Measurements from ENCODE around the gene DNASE2.

Gene DNASE2

DNA sequence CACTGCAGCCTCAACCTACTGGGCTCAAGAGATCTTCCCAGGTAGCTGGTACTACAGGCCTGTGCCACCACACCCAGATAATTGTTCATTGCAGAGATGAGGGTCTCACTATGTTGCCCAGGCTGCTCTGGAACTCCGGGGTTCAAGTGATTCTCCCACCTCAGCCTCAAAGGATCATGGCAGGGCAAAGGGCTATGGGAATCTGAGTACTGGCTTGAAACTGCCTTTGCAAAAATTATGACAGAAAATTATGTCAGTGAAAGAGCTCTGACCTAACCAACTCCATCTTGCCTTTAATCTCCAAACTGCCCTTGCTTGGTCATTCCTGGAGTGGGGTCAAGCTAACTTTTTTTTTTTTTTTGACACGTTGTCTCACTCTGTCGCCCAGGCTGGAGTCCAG is 1.3 kb upstream of the DNASE2 start:
- no peak for TF ChIP-seq FOXP2 (optimal IDR thresholded peaks at IDR 0.05; ENCODE audit: borderline replicate concordance, extremely low read depth, extremely low read length, insufficient read depth)
- TF ChIP-seq SIN3A (IDR thresholded peaks at IDR 0.05; ENCODE audit: borderline replicate concordance, insufficient read depth, low read length): no peak
- TF ChIP-seq POLR2AphosphoS5 (IDR thresholded peaks at IDR 0.05; ENCODE audit: low read depth, low read length): no peak
- no peak for TF ChIP-seq TAF1 (IDR thresholded peaks at IDR 0.05; ENCODE audit: borderline replicate concordance, insufficient read depth, low read length)
- no peak for TF ChIP-seq REST (IDR thresholded peaks at IDR 0.05; ENCODE audit: insufficient read depth in 1 of 2, low read depth in 2 of 2, low read length in 2 of 2)

DNA sequence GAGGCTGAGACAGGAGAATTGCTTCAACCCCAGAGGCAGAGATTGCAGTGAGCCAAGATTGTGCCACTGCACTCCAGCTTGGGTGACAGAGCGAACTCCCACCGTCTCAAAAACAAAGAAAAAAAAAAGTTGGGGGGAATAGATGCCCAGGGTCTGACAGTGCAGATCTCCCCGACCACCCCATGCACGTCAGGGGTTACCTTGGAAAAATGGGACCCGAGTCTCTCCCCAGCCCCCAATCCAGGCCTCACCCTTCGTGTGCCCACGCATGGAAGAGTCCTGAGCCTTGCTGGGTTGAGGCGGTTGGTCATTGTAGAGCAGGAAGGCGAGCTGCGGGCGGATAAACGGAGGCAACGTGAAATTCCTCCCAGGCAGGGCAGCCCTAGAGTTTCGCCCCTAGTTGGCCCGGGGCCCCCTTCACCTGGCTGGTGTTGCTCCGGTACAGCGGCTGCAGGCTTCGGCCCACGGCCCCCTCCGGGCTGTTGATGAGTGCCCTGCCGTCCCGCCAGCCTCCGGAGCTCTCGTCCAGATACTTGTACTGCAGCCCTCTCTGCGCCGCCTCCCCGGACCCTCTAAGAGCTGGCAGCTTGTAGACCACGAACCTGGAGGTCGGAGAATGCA is 588 bp downstream of the DNASE2 start:
- TF ChIP-seq FOXP2 (optimal IDR thresholded peaks at IDR 0.05; ENCODE audit: borderline replicate concordance, extremely low read depth, extremely low read length, insufficient read depth) (no peak), POLR2AphosphoS5 (IDR thresholded peaks at IDR 0.05; ENCODE audit: low read depth, low read length) (no peak), SIN3A (IDR thresholded peaks at IDR 0.05; ENCODE audit: borderline replicate concordance, insufficient read depth, low read length) (no peak), TAF1 (IDR thresholded peaks at IDR 0.05; ENCODE audit: borderline replicate concordance, insufficient read depth, low read length) (no peak), REST (IDR thresholded peaks at IDR 0.05; ENCODE audit: insufficient read depth in 1 of 2, low read depth in 2 of 2, low read length in 2 of 2) (no peak)

DNA sequence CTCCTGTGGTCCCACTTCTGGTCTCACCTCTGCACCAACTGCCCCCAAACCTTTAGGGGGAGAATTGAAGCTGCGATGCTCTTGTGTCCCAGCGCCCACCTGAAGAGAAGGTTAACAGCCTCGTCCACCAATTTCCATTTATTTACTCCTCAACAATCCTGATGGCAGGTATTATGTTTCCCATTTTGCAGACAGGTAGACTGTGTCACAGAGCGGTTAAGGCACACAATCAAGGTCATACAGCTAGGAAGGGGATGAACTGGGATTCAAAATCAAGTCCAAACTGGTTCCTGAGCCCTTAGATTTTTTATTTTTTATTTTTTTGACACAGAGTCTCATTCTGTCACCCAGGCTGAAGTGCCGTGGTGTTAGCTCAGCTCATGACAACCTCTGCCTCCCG is 6.2 kb downstream of the DNASE2 start:
- no peak for TF ChIP-seq TAF1 (IDR thresholded peaks at IDR 0.05; ENCODE audit: borderline replicate concordance, insufficient read depth, low read length)
- TF ChIP-seq FOXP2 (optimal IDR thresholded peaks at IDR 0.05; ENCODE audit: borderline replicate concordance, extremely low read depth, extremely low read length, insufficient read depth): no peak
- TF ChIP-seq SIN3A (IDR thresholded peaks at IDR 0.05; ENCODE audit: borderline replicate concordance, insufficient read depth, low read length): no peak
- no peak for TF ChIP-seq REST (IDR thresholded peaks at IDR 0.05; ENCODE audit: insufficient read depth in 1 of 2, low read depth in 2 of 2, low read length in 2 of 2)
- TF ChIP-seq POLR2AphosphoS5 (IDR thresholded peaks at IDR 0.05; ENCODE audit: low read depth, low read length): no peak

DNA sequence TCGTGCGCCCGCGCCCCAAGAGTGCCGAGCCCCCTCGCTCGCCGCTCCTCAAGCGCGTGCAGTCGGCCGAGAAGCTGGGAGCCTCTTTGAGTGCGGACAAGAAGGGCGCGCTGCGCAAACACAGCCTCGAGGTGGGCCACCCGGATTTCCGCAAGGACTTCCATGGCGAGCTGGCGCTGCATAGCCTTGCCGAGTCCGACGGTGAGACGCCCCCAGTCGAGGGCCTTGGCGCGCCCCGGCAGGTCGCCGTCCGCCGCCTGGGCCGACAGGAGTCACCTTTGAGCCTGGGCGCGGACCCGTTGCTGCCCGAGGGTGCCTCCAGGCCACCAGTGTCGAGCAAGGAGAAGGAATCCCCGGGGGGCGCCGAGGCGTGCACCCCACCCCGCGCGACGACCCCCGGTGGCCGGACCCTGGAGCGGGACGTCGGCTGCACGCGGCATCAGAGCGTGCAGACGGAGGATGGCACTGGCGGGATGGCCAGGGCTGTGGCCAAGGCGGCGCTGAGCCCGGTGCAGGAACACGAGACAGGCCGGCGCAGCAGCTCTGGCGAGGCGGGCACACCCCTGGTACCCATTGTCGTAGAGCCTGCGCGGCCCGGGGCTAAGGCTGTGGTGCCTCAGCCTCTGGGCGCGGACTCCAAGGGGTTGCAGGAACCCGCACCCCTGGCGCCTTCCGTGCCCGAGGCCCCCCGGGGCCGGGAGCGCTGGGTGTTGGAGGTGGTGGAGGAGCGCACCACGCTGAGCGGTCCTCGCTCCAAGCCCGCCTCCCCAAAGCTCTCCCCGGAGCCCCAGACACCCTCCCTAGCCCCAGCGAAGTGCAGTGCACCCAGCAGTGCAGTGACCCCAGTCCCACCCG is 7.1 kb downstream of the DNASE2 start:
- TF ChIP-seq FOXP2 (optimal IDR thresholded peaks at IDR 0.05; ENCODE audit: borderline replicate concordance, extremely low read depth, extremely low read length, insufficient read depth): no peak
- no peak for TF ChIP-seq TAF1 (IDR thresholded peaks at IDR 0.05; ENCODE audit: borderline replicate concordance, insufficient read depth, low read length)
- no peak for TF ChIP-seq REST (IDR thresholded peaks at IDR 0.05; ENCODE audit: insufficient read depth in 1 of 2, low read depth in 2 of 2, low read length in 2 of 2)
- TF ChIP-seq SIN3A (IDR thresholded peaks at IDR 0.05; ENCODE audit: borderline replicate concordance, insufficient read depth, low read length): no peak
- no peak for TF ChIP-seq POLR2AphosphoS5 (IDR thresholded peaks at IDR 0.05; ENCODE audit: low read depth, low read length)

All from PFSK-1 (cell line).